HG02938 (cell line): ENCODE results near the gene RNF225.
A peak's percentile ranks its signal among the peaks of the same experiment; 100 is the strongest.
"Not testable (repeated sequence)": the region's sequence is repeated elsewhere in the genome, so short reads cannot be mapped to it uniquely, and the experiment has no call there.

Experiments used
- ATAC-seq: cut with Tn5 transposase; IDR thresholded peaks from one replicate; pipeline ENCODE4 v1.9.1; 2021; ENCODE audit warnings: mild to moderate bottlenecking, moderate library complexity; ENCODE audit not compliant: unreplicated experiment

Gene RNF225

DNA sequence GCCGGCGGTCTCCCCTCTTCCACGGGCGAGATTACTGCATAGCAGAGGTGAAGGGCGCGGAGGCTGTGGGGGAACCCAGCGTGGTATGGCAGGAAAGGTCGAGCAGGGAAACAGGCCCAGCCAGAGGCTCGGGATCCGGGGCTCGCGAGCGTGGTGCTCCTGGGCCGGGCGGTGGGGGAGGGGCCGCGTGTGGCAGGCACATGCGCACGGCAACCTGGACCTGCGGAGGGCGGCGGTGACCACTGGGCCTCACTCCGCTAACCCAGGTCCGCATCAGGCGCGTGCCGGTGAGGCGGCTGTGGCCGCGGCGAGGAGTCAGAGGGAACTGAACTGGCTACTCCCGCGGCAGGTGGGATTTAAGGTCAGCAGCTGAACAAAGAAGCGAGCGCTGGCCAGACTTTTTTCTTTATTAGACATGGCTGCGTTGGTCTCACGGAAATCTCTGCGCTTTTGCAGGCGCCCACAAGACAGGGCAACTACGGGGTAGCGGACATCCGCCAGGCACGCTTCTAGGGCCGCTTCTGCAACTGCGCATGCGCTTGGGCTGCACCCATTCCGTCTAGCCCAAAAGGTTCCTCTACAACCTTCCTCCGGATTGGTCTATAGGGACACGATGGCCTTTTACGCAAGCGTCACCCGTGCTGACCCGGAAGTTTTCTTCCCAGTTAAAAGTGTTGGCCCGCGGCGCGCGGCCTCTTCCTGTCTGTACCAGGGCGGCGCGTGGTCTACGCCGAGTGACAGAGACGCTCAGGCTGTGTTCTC, 8.7 kb upstream of the RNF225 start, which contains the start of gene RPS5:
Gene RPS5 (plus strand): TSS at position 694 of the 762 bp plus-strand sequence. CDS start 869 bp downstream, outside the sequence.
- peak; percentile 85 for ATAC-seq

DNA sequence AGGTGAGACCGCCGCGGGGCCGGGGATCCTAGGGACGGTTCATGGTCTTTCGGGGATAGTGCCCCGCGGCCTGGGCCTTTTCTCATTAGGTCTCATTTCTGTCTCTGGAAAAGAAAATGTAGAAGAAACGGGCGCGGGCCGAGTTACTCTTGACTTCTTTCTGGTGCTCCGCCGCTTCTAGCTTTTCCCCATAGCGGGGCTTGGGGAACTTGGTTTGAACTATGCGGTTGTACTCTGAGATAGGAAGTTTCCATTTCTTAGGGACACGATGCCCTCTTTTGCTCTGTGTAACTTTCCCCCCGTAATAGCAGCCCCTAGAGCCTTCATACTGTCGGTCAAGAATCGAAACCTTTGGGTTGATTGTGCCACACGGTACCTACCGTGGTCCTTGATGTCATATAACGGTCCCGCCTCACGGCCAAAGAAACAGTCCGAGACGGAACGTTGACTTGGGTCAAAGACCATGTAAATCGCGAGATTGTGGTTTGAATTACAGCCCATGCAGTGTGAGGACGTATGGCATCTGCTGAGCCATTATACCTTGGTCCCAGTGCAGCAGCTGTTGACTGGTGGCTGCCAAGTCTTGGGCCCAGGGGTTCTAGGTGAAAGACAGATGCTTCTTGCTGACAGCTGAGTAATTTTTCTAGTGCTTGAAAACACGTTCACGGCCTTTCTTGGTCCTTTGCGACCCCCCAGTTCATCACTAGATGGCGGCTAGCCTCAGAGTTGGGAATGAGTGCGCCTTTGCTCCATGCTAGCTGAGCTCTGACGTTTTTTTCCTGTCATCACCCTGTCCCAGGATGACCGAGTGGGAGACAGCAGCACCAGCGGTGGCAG, 7.9 kb upstream of the RNF225 start:
- ATAC-seq, result peak; percentile 4

GRCh38 chr19:58388175-58388526, 7.3 kb upstream of the RNF225 start:
- no peak for ATAC-seq

DNA sequence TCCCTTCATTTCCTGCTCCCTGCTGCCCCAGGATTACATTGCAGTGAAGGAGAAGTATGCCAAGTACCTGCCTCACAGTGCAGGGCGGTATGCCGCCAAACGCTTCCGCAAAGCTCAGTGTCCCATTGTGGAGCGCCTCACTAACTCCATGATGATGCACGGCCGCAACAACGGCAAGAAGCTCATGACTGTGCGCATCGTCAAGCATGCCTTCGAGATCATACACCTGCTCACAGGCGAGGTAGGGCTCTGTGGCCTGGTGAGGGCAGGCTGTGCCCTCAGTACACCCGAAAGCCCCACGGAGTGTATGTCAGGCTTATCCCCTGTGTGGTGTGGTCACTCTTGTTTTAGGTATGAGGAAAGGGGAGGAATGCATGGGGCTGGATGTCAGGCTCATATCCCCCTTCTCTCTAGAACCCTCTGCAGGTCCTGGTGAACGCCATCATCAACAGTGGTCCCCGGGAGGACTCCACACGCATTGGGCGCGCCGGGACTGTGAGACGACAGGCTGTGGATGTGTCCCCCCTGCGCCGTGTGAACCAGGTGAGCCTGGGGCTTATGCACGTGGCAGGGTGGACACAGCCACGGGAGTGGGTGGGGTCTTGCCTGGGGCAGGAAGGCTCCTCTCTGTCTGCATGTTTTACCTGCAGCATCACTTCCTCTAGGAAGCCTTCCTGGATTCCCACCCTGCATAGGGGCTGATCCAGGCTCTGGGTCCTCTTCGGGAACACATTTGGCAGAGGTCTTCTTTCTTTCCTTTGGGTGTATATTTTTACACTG, 2.3 kb upstream of the RNF225 start:
- ATAC-seq, result no peak

DNA sequence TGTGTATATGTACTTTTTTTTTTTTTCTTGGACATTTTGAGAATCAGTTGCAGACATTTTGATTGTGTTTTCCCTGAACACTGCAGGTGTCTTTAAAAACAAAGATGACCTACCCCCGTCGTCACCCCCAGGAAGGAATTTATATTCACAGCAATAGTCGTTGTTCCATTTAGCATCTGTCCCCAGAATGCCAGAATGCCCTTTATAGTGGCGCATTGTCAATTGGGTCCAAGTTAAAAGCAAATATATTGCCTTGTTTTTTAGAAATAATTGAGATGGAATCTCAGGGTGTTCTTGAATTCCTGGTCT, 1.8 kb upstream of the RNF225 start:
- ATAC-seq, result no peak

- no peak for ATAC-seq
These were observed 636 bp upstream of the RNF225 start for GRCh38 chr19:58394821-58395219.

GRCh38 chr19:58395979-58396627, 647 bp downstream of the RNF225 start:
- no peak for ATAC-seq

- no peak for ATAC-seq
These were observed 1.5 kb downstream of the RNF225 start for GRCh38 chr19:58396691-58397532.

- no peak for ATAC-seq
These were observed 2.1 kb downstream of the RNF225 start for GRCh38 chr19:58397533-58398037.

DNA sequence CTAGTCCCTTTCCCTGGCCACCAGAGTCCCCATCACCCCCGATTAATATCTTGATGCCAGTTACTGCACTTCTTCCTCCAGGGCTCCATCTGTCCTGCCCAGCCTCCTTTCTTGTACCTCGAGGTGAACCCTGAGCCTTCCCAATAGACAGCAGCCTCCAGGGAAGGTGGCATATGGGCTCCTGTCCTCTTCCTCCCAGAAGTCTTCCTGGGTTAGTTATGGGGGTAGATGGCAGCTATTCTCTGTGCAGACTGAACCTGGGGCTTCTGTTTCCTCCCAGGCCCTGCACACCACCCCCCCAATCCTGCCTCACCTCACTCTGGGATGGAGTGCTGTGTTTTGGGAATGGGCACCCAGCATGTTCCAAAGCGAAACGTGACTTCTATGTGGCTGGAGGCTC, 2.6 kb downstream of the RNF225 start:
- ATAC-seq, result no peak

DNA sequence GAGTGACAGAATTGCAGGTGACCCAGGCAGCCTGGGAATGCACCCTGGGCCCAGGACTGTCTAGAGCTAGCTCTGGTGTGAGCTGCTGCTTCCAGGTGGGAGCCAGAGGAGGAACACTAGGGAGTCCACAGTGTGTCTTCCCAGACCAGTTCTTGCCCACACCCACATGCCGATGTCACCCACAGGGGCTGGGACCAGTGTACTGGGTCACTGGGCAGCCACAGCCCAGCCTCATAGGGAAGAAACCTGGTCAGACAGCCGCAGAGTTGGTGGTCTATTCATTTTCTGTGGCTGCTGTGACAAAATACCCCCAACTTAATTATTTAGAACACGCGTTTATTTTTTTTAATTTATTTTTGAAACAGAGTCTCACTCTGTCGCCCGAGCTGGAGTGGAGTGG, 3.1 kb downstream of the RNF225 start:
- no peak for ATAC-seq

GRCh38 chr19:58399903-58400302, 4.4 kb downstream of the RNF225 start:
- no peak for ATAC-seq

- ATAC-seq, result no peak
These were observed 5.0 kb downstream of the RNF225 start for GRCh38 chr19:58400316-58400915.

DNA sequence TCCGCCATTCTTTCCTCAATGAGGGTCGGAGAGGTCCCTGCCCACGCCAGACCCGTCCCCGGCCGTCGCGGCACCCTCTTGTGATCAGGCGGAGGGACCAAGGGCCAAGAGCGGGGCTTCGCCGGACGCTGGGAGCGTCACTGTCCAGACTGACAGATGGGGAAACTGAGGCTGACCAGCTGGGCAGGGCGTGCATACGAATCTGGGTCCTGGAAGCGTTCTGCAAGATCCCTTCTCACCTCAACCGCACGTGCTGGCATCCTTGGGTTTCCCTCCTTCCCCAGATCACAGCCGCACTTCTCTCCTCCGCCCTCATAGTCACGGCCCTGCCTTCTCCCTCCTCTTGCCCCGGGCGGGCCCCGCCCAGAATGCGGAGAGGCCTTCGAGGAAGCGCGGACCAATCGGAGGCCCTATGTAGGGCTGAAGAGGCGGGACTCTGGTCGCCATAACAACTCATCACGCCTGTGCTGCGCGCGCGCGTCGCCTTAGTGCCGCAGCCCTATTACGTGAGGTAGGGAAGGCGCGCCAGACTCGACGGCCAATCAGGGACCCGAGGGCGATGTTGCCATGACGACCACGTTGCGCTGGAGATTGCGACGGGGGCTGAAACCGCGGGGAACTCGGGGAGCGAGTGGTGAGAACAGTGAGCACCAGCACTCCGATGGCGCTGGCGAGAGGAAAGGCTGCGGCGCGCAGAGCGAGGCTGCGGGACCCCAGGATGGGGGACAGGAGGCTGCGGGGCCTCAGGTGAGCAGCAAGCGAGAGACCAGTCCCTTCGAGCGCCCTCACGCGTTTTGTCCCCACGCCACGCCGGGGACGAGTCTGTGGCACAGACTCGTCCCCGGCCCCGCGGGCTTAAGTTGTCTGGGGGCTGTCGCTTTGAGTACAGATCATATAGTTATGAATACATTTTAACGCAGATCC, 5.7 kb downstream of the RNF225 start:
- peak; percentile 96 for ATAC-seq

DNA sequence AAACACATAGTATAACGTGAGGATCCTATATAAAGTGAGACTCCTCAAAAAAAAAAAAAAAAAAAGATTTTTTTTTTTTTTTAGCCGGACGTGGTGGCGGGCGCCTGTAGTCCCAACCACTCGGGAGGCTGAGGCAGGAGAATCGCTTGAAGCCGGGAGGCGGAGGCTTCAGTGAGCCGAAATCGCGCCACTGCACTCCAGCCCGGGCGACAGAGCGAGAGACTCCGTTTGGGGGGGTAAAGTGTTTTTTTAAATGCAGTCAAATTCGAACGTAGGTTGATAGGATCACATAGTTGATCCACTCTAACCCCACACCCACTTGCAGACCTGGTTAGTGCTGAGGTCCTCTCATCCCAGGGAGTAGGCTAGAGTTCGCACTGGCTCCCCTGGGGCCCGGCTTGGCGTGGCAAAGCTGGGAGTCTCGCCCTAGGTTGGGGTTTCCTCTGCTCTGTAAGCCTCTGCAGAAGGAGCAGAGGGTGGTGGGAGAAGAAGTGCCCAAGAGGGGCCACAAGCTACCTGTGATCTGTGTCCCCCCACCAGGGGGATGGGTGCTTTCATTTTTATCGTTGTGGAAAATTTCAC, 6.5 kb downstream of the RNF225 start:
- ATAC-seq, result no peak

DNA sequence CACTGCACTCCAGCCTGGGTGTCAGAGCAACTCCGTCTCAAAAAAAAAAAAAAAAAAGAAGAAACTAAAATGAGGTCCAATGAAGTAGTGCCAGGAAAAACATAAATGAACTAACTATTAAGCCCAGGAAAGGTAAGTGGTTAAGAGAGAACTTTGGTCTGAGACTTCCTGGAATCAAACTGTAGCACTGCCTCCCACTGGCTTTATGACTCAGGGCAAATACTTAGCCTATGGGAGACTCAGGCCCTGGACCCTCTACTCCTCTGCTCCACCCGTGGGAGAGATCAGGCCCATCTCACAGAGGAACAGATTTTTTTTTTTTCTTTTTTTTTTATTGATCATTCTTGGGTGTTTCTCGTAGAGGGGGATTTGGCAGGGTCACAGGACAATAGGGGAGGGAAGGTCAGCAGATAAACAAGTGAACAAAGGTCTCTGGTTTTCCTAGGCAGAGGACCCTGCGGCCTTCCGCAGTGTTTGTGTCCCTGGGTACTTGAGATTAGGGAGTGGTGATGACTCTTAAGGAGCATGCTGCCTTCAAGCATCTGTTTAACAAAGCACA, 8.5 kb downstream of the RNF225 start:
- ATAC-seq, result not testable (repeated sequence)

DNA sequence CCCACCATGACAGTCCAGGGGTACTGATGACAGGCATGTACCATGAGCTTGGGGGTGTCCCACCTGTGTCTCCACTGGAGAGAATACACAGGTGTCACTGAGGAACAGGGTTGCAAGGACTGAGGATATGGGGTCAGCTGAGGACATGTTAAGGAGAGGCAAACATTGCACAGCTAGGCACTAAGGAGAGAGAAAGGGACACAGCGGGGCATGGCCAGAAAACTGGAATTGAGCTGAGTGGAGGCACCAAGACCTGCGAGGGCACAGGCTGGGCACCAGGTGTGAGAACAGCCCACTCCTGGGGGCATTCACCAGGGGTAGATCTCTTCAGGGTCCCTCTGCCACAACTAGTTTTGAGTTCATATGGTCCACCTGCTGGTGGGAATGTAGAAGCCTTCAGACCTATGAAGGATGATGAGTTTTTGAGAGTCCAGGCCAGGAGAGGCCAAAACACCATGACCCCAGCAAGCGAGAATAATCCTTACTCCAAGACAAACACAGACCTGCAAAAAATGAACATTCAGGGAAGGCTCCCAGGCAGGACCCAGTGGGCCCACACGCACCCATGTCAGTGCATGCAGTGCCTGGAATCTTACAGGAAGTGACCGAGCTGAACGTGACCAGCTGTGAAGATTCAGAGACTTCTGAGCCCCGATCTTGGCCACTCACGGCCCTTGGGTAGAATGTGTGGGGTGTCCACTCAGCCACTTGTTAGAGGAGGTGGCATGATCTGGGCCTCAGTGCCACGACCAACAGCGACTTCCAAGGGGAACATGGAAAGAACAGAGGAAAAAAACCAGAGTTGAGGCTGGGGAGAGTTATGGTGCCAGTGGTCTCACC, 11.6 kb downstream of the RNF225 start:
- no peak for ATAC-seq
